ENCODE measurements around the gene ABAT.
"Not testable (repeated sequence)": the region's sequence is repeated elsewhere in the genome, so short reads cannot be mapped to it uniquely, and the experiment has no call there.

ABAT gene

GRCh38 chr16:8788578-8789172 lies 114.3 kb downstream of the ABAT start:
- DNase-seq, result no peak

GRCh38 chr16:8795091-8795490 lies 120.7 kb downstream of the ABAT start:
- no peak for DNase-seq

- DNase-seq, result no peak
Observed at GRCh38 chr16:8795818-8796217, 121.4 kb downstream of the ABAT start.

- DNase-seq, result no peak
Observed at GRCh38 chr16:8796469-8797363, 122.3 kb downstream of the ABAT start.

GRCh38 chr16:8797364-8798173 lies 123.2 kb downstream of the ABAT start, which contains the start of the genes PMM2 and TMEM186:
Gene PMM2 (plus strand): TSS chr16:8797839. CDS start chr16:8797883, 44 bp downstream.
Gene TMEM186 (minus strand): TSS chr16:8797639. CDS start chr16:8797614, 25 bp downstream.
- DNase-seq, result peak; percentile 98

- no peak for DNase-seq
Observed at GRCh38 chr16:8798174-8798527, 123.7 kb downstream of the ABAT start.

- no peak for DNase-seq
Observed at GRCh38 chr16:8798535-8799157, 124.2 kb downstream of the ABAT start.

- DNase-seq, result no peak
Observed at GRCh38 chr16:8801701-8802100, 127.3 kb downstream of the ABAT start.

- DNase-seq, result not testable (repeated sequence)
Observed at GRCh38 chr16:8803733-8804132, 129.3 kb downstream of the ABAT start.

GRCh38 chr16:8804313-8804712 lies 129.9 kb downstream of the ABAT start:
- no peak for DNase-seq

- no peak for DNase-seq
Observed at GRCh38 chr16:8806272-8806983, 132.0 kb downstream of the ABAT start.

- no peak for DNase-seq
Observed at GRCh38 chr16:8807189-8807588, 132.8 kb downstream of the ABAT start.

GRCh38 chr16:8808009-8808408 lies 133.6 kb downstream of the ABAT start:
- no peak for DNase-seq

- no peak for DNase-seq
Observed at GRCh38 chr16:8808613-8809353, 134.4 kb downstream of the ABAT start.

GRCh38 chr16:8812162-8812843 lies 137.9 kb downstream of the ABAT start:
- DNase-seq, result no peak

GRCh38 chr16:8814095-8814806 lies 139.8 kb downstream of the ABAT start:
- no peak for DNase-seq

GRCh38 chr16:8816967-8817655 lies 142.7 kb downstream of the ABAT start:
- DNase-seq, result no peak

- no peak for DNase-seq
Observed at GRCh38 chr16:8818504-8819270, 144.3 kb downstream of the ABAT start.

Data from femur (tissue), 1 donor.